Lung microvascular endothelial cell (primary cell): ENCODE measurements around the gene CTNND2. TPM values are rescaled to one million over a fixed set of nuclear protein-coding genes. Genes with fewer than 3 reads are reported as not detected.

Source experiments
- DNase-seq, 2 donors: peaks; one replicate each; pipeline versions ENCODE4 v3.0.0 to v3.0.0-alpha.2; 2010; ENCODE audit warnings: low read depth in 2 of 2
- total RNA-seq: library from RNA; depleted of rRNA; stranded (reverse); fragments of >200 nt; gene quantifications from 2 replicates; pipeline ENCODE4 v1.2.1, GENCODE V29; 2014

Gene CTNND2
- total RNA-seq, 1 donor from 2014 or later: not detected

DNA sequence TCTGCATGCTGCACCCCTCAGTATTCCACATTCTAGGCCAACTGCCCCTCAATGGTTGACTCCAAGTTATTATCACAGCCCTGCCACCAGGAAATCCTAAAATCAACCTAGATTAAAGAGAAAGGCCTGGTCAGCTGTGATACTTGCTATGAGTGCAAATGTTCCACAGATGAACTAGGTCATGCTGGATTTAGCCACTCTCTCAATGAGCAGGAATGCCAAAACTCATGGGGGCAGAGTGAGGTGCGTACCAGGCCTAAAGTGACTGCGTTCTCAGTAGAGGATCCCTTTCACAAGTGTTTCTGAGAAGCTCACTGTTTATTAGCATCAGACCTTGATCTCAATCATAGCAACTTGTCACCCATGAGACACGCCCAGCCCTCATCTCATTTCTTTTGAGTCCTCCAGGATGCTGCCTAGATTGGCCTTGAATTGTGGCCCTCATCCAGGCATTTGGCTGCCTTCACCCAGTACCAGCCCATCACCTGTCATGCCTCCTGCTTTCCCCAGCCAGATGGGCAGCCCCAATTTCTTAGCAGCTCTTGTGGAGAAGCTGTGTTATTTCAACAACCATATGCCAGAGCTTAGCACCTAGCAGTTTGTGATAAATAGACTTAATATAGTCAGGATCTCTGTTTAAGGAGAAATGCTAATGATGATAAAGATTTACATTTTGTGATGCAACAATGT is 383.9 kb downstream of the CTNND2 start:
- no peak for DNase-seq

DNA sequence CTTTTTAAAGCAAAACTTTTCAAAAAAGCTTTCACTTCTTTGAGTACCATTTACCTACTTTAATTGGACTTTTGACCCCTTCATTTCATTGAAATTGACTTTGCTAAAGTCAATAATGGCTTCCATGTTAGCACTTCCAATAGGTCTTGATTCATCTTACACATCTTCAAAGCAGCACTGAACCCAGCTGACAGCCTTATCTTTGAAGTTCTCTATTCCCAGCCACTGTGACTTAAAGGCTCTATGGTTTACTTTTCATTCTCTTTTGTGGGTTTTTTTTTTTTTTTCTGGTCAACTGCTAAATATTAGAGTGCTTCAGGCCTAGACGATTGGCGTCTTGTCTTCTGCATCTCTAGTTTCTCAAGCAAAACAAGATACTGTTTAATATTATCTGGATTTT is 385.0 kb downstream of the CTNND2 start:
- DNase-seq: no peak

- no peak for DNase-seq
Measured at GRCh38 chr5:11518676-11519075, 385.6 kb downstream of the CTNND2 start.

DNA sequence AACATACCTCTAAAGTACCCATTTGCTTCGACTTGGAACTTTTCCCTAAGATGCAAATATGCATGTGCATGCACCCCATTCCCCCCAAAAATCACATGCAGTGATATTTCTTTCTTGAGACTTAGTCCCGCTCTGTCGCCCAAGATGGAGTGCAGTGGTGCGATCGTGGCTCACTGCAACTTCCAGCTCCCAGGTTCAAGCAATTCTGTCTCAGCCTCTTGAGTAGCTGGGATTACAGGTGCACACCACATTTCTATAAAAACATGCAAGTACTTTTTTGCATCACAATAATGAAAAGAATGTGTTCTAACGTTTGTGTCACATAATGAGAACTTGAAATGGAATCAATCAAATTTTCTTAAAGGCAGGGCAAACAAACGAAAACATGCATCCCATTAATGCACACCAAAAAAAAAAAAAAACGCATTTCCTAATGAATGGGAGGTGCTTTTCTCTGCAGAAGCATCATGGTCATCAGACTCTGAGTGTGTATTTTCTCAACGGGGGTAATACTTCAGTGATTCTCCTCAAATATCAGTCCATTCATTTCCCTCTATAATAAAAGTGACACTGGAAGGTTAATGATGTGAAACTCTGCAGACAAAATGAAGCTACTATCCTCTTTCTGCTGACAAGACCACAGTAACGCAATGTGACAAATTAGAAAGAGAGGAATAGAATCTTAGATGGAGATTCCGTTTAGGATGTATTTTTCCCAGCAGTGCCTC is 389.4 kb downstream of the CTNND2 start:
- DNase-seq: no peak

DNA sequence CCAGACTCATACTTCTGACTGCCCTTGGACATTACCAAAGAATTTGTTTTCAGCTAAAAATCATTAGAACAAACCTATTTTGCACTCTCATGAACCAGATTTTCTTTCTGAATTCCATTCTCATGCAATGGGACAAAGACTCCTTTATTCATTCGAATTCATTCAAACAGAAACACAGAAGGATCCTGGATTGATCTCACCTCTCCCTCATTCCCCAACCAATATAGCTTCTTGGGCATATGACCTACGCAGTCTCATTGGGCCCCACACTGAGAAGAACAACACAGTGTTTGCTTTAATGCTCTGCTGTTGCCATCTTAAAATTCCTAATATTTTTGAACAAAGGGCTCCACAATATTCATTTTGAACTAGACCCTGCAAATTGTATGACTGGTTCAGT is 392.4 kb downstream of the CTNND2 start:
- DNase-seq: no peak

- DNase-seq: no peak
Measured at GRCh38 chr5:11510889-11511288, 393.4 kb downstream of the CTNND2 start.

DNA sequence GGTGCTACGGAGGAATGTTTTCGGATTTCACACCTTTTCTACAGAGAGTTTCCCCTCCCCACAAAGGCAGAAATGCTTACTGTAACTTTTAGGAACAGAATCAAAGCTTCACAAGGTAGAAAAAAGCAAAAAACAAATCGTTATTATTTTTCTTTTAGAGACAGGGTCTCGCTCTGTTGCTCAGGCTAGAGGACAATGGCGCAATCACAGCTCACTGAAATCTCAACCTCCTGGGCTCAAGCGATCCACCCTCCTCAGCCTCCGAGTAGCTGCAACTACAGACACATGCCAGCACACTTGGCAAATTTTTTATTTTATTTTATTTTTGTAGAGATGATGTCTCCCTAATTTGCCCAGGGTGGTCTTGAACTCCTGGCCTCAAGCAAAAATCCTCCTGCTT is 394.5 kb downstream of the CTNND2 start:
- DNase-seq: no peak

DNA sequence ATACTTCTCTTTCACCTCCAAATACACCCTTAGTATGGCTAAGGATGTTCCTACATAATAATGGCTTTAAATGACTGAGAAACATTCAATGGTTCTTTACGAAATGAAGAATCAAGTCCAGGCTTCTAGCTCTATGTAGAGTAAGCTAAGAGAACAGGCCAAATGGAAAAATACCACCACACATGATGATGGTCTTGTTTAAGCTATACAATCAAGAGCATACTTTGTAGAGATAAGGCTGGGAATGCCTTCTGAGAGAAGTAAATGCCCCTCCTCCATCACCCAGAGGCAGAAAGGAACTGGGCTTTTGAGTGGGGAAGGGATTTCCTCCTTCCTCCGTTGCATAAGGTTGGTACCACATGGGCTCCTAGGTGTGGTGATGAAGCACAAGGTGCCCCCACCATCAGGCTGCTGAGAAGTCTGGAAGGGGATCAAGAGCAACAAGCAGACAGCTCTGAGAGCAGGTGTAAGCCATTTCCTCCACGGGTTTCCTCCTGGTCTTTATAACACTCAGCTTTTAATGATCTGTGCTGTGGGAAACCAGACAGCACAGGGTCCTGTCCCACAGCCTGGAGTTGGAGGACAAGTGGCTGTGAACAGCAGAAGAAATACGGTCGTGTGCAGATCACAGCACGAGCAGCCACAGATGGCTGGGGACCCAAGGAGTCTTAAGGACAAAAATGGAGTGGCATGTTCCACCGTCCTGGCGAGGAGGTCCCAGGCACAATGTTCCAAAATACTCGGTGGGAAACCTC is 396.9 kb downstream of the CTNND2 start:
- DNase-seq: no peak

GRCh38 chr5:11504886-11505193 is 399.4 kb downstream of the CTNND2 start:
- no peak for DNase-seq

- DNase-seq: no peak
Measured at GRCh38 chr5:11504065-11504885, 400.0 kb downstream of the CTNND2 start.

GRCh38 chr5:11502783-11503182 is 401.5 kb downstream of the CTNND2 start:
- no peak for DNase-seq

GRCh38 chr5:11497651-11498050 is 406.6 kb downstream of the CTNND2 start:
- DNase-seq: no peak

DNA sequence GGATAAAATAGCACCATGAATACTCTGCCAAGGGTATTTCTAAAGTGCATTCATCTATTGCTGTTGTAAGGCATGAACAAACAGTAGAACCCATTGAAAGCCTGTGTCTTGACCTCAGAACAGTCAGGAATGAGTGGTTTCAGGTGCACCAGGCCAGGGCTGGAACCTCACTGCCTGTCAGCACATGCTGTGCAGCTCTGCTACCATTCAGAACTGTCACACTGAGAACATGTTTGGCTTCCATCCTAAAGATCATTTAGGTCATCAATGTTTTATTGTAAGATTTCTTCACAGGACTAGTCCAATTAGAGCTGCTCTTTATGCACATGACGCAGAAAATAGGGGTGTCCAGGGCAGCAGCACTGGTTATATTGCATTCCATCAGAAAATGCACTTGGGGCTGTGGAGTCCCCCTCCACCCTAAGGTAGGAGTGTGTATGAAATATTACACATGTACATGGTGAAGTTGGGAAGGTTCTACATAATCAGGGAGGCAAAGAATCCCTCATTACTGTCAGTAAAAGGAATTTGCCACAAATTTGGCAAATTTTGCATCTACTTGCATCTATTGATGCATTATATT is 408.0 kb downstream of the CTNND2 start:
- DNase-seq: no peak

- DNase-seq: no peak
Measured at GRCh38 chr5:11494340-11494739, 409.9 kb downstream of the CTNND2 start.

DNA sequence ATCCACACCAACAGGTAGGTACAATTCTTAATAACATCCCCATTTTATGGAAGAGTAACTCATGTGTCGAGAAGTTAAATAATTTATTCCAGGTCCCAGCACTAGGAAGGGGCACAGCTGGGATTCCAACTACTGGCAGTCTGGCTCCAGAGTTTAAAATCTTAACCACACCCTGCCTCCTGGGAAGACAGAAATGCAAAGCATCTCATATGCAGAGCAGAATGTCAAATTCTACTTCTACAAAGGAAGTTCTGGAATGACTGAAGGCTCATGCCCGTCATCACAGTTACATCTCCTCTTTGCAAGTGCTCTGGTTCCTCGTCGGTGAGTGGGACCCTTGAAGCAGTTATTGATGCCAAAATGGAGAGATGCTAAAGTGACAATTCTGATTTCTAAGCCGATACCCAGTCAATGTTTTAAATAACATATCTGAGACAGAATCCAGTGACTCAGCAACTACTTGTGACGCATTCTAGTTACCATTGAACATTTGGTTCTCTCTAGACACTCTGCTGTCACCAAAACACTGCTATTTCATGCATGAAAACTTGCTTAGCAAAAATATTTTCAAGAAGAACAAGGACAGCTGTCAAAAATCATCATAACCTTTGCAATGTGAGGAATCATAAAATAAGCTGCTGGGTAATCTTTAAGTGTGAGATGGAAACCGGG is 412.7 kb downstream of the CTNND2 start:
- no peak for DNase-seq

DNA sequence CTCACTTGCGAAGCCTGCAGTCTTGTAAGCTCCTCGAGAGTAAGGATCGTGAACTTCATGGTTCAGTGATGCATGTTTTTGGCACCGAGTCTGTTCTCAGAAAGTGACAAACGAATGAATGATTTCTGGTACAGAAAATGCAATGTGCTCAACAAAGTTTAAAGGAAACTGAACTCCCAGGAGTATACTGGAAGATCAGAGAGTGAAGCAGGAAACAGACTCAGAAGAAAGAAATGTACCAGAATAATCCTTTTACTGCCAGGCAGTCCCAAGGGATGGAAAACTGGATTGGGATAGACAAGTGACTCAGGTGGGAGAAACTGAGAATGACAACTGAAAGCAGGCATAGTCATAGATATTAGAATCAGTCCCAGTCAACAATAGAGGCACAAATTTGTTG is 420.6 kb downstream of the CTNND2 start:
- DNase-seq: no peak

- DNase-seq: no peak
Measured at GRCh38 chr5:11482011-11482410, 422.2 kb downstream of the CTNND2 start.

- no peak for DNase-seq
Measured at GRCh38 chr5:11477786-11478185, 426.5 kb downstream of the CTNND2 start.

GRCh38 chr5:11476866-11477265 is 427.4 kb downstream of the CTNND2 start:
- DNase-seq: no peak

DNA sequence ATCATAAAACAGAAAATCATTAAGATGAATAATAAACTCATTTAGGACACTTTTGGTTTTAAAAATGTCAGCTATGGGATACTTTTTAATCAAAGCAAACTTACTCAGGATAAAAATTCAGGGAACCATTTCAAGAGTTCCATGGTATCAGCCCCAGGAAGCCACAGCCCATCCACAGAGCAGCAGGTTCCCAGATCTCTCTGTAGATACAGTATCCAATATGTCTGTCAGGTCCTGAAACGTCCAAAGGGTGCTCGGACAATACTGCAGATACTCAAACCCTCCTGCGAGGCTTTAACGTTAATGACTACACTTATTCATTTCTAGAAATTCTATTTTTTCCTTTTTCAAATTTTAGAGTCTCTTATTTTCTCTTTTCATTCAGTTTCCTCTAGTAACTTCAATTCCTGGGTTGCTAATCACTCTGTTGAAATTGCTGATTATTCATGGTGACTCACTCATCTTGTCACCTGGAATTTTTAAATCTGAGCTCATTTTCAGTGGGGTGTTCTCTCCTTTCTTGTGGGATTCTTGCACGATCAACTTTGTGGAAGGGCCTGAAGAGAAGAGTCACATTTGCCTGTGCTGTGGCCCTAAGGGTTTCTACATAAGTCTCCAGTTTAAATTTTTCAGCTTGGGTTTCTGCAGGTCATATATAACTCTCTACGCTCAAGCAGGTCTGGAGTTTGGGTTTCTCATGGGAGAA is 435.8 kb downstream of the CTNND2 start:
- DNase-seq: no peak
